HepG2 (cell line): ENCODE data around the gene PEAK3. TPM values are rescaled to one million over a fixed set of nuclear protein-coding genes. Genes with fewer than 3 reads are reported as not detected.

Experiments used
- CEBPB ChIP-seq: IDR thresholded peaks from 2 replicates; pipeline ENCODE4 v1.6.1; 2011; ENCODE audit warnings: low read depth, low read length, improper control_type of control experiment, borderline replicate concordance
- GATAD1 ChIP-seq: IDR thresholded peaks from 2 replicates; pipeline ENCODE4 v1.6.1; 2016; ENCODE audit warnings: missing genetic modification reagents, missing compliant biosample characterization
- MBNL3 ChIP-seq: fragments of 250-450 bp; sonication (Bioruptor Pico); conservative IDR thresholded peaks from 2 replicates; pipeline ENCODE4 v1.8.0; 2022; ENCODE audit warnings: mild to moderate bottlenecking, inconsistent platforms
- MYPOP ChIP-seq: sonication (generic); formaldehyde crosslinking; IDR thresholded peaks from 2 replicates; pipeline ENCODE4 v1.8.1; 2023; ENCODE audit warnings: mild to moderate bottlenecking, moderate library complexity, missing genetic modification reagents
- NKX3-1 ChIP-seq: sonication (generic); formaldehyde crosslinking; IDR thresholded peaks from 2 replicates; pipeline ENCODE4 v1.5.0; 2020; ENCODE audit warnings: missing genetic modification reagents
- PATZ1 ChIP-seq: sonication (generic); formaldehyde crosslinking; IDR thresholded peaks from 2 replicates; pipeline ENCODE4 v1.4.0; 2020; ENCODE audit warnings: missing genetic modification reagents
- POLR2AphosphoS5 ChIP-seq: IDR thresholded peaks from 2 replicates; pipeline ENCODE4 v1.6.1; 2012; ENCODE audit warnings: low read depth, low read length
- TCF7L2 ChIP-seq: IDR thresholded peaks from 2 replicates; pipeline ENCODE4 v1.6.1; 2011; ENCODE audit warnings: mild to moderate bottlenecking, low read depth, low read length, moderate library complexity
- TEAD3 ChIP-seq: optimal IDR thresholded peaks from 2 replicates; pipeline ENCODE3; 2016; ENCODE audit warnings: borderline replicate concordance
- ZBTB8A ChIP-seq: sonication (generic); formaldehyde crosslinking; IDR thresholded peaks from 2 replicates; pipeline ENCODE4 v1.4.0; 2020; ENCODE audit warnings: mild to moderate bottlenecking, low read depth, missing genetic modification reagents, borderline replicate concordance
- ZFP1 ChIP-seq: IDR thresholded peaks from 2 replicates; pipeline ENCODE4 v1.6.1; 2016
- ZMAT3 ChIP-seq: sonication (generic); formaldehyde crosslinking; conservative IDR thresholded peaks from 2 replicates; pipeline ENCODE4 v1.7.0; 2021; ENCODE audit warnings: missing genetic modification reagents
- ZNF263 ChIP-seq: sonication (generic); formaldehyde crosslinking; IDR thresholded peaks from 2 replicates; pipeline ENCODE4 v1.4.0; 2020; ENCODE audit warnings: missing genetic modification reagents
- ZNF292 ChIP-seq: sonication (generic); formaldehyde crosslinking; IDR thresholded peaks from 2 replicates; pipeline ENCODE4 v1.8.1; 2022; ENCODE audit warnings: mild to moderate bottlenecking, low read depth, missing genetic modification reagents, borderline replicate concordance
- ZNF792 ChIP-seq: IDR thresholded peaks from 2 replicates; pipeline ENCODE4 v1.6.1; 2016
- polyA plus RNA-seq, 8 experiments: library from polyadenylated mRNA; depleted of rRNA in 3 of 8; stranded (reverse) in 7 of 8; unstranded in 1 of 8; fragments of >200 nt; fragmentation: Illumina TruSeq in 4 of 8; extraction: Trizol in 4 of 8; gene quantifications; 2 replicates each; pipeline versions ENCODE4 v1.2.1 to v1.2.3, GENCODE V29; 2011 to 2016; ENCODE audit warnings: low read depth in 4 of 8, missing spikeins in 1 of 8, mixed read lengths in 1 of 8; ENCODE audit not compliant: insufficient read depth in 1 of 8
- total RNA-seq, 5 experiments: library from RNA; depleted of rRNA; stranded (reverse); fragments of >200 nt; fragmentation: Illumina TruSeq; extraction: Trizol; gene quantifications; 2 replicates each; pipeline ENCODE4 v1.2.3, GENCODE V29; 2016; ENCODE audit warnings: low read depth in 1 of 5
- TF ChIP-seq, protein P1 (sequence below): sonication (generic); formaldehyde crosslinking; conservative IDR thresholded peaks from 2 replicates; pipeline ENCODE4 v1.4.0; 2020; ENCODE audit warnings: missing genetic modification reagents
- TF ChIP-seq, protein P2 (sequence below): sonication (generic); formaldehyde crosslinking; conservative IDR thresholded peaks from 2 replicates; pipeline ENCODE4 v1.8.0; 2022; ENCODE audit warnings: mild to moderate bottlenecking, moderate library complexity, missing genetic modification reagents
- TF ChIP-seq, protein P3 (sequence below): sonication (generic); formaldehyde crosslinking; conservative IDR thresholded peaks from 2 replicates; pipeline ENCODE4 v1.8.0; 2022; ENCODE audit warnings: missing genetic modification reagents
- TF ChIP-seq, protein P4 (sequence below): sonication (generic); formaldehyde crosslinking; IDR thresholded peaks from 2 replicates; pipeline ENCODE4 v1.5.1; 2020; ENCODE audit warnings: missing genetic modification reagents, mild to moderate bottlenecking, borderline replicate concordance

Gene PEAK3
- total and polyA plus RNA-seq, 2 of the 13 experiments (the other 11 are each of a cell fraction or from before 2014, with no cell fraction given), result not detected

GRCh38 chr19:2253106-2254063 is 28.6 kb downstream of the PEAK3 start (continued):
- TF ChIP-seq PATZ1, result peak; percentile 91
- TF ChIP-seq, protein P1, sequence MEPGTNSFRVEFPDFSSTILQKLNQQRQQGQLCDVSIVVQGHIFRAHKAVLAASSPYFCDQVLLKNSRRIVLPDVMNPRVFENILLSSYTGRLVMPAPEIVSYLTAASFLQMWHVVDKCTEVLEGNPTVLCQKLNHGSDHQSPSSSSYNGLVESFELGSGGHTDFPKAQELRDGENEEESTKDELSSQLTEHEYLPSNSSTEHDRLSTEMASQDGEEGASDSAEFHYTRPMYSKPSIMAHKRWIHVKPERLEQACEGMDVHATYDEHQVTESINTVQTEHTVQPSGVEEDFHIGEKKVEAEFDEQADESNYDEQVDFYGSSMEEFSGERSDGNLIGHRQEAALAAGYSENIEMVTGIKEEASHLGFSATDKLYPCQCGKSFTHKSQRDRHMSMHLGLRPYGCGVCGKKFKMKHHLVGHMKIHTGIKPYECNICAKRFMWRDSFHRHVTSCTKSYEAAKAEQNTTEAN (CRISPR knock-in tag), result peak; percentile 17; the same call in 1 of the 2 replicates
- TF ChIP-seq, protein P2, sequence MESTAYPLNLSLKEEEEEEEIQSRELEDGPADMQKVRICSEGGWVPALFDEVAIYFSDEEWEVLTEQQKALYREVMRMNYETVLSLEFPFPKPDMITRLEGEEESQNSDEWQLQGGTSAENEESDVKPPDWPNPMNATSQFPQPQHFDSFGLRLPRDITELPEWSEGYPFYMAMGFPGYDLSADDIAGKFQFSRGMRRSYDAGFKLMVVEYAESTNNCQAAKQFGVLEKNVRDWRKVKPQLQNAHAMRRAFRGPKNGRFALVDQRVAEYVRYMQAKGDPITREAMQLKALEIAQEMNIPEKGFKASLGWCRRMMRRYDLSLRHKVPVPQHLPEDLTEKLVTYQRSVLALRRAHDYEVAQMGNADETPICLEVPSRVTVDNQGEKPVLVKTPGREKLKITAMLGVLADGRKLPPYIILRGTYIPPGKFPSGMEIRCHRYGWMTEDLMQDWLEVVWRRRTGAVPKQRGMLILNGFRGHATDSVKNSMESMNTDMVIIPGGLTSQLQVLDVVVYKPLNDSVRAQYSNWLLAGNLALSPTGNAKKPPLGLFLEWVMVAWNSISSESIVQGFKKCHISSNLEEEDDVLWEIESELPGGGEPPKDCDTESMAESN, result 0 out of 2 replicates have a peak, but pooled peaks have one; percentile 43
- peak; percentile 69 for TF ChIP-seq CEBPB
- TF ChIP-seq MBNL3 (CRISPR knock-in tag), result no peak
- TF ChIP-seq NKX3-1, result no peak
- TF ChIP-seq, protein P3, sequence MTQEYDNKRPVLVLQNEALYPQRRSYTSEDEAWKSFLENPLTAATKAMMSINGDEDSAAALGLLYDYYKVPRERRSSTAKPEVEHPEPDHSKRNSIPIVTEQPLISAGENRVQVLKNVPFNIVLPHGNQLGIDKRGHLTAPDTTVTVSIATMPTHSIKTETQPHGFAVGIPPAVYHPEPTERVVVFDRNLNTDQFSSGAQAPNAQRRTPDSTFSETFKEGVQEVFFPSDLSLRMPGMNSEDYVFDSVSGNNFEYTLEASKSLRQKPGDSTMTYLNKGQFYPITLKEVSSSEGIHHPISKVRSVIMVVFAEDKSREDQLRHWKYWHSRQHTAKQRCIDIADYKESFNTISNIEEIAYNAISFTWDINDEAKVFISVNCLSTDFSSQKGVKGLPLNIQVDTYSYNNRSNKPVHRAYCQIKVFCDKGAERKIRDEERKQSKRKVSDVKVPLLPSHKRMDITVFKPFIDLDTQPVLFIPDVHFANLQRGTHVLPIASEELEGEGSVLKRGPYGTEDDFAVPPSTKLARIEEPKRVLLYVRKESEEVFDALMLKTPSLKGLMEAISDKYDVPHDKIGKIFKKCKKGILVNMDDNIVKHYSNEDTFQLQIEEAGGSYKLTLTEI (CRISPR knock-in tag), result no peak
- TF ChIP-seq TEAD3 (CRISPR knock-in tag), result peak; percentile 7
- TF ChIP-seq ZMAT3 (CRISPR knock-in tag), result no peak
- no peak for TF ChIP-seq GATAD1 (CRISPR knock-in tag)
- no peak for TF ChIP-seq ZFP1 (CRISPR knock-in tag)
- TF ChIP-seq ZNF263 (CRISPR knock-in tag), result no peak
- TF ChIP-seq, protein P4, sequence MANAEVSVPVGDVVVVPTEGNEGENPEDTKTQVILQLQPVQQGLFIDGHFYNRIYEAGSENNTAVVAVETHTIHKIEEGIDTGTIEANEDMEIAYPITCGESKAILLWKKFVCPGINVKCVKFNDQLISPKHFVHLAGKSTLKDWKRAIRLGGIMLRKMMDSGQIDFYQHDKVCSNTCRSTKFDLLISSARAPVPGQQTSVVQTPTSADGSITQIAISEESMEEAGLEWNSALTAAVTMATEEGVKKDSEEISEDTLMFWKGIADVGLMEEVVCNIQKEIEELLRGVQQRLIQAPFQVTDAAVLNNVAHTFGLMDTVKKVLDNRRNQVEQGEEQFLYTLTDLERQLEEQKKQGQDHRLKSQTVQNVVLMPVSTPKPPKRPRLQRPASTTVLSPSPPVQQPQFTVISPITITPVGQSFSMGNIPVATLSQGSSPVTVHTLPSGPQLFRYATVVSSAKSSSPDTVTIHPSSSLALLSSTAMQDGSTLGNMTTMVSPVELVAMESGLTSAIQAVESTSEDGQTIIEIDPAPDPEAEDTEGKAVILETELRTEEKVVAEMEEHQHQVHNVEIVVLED (CRISPR knock-in tag), result no peak; the same call in 1 of the 2 replicates
- TF ChIP-seq TCF7L2, result no peak
- TF ChIP-seq ZBTB8A (CRISPR knock-in tag), result no peak
- no peak for TF ChIP-seq ZNF292 (CRISPR knock-in tag)
- TF ChIP-seq POLR2AphosphoS5, result no peak
- no peak for TF ChIP-seq ZNF792 (CRISPR knock-in tag)
- TF ChIP-seq MYPOP (CRISPR knock-in tag), result peak; percentile 47; the same call in 1 of the 2 replicates
